Liver (tissue), 9 donors: Measurements from ENCODE around the gene BUB1. TPM values are rescaled to one million over a fixed set of nuclear protein-coding genes. Genes with fewer than 3 reads are reported as not detected.

Experiments
- DNase-seq: peaks from one replicate; pipeline ENCODE4 v3.0.0-alpha.2; 2017; ENCODE audit warnings: low spot score
- H3K27ac ChIP-seq, 2 donors: one replicate each; pipeline ENCODE4 v1.7.0; 2013; ENCODE audit warnings: inconsistent platforms in 2 of 2, low read length in 2 of 2, control low read depth in 1 of 2, low read depth in 1 of 2, mild to moderate bottlenecking in 1 of 2
- H3K27me3 ChIP-seq, 4 donors: one replicate each; pipeline versions ENCODE4 v1.6.1 to v1.7.0; 2013; ENCODE audit warnings: low read length in 3 of 4, inconsistent platforms in 1 of 4, mild to moderate bottlenecking in 1 of 4, moderate library complexity in 1 of 4; ENCODE audit not compliant: control insufficient read depth in 4 of 4, insufficient read depth in 4 of 4
- H3K36me3 ChIP-seq, 4 donors: one replicate each; pipeline versions ENCODE4 v1.6.1 to v1.7.0; 2013; ENCODE audit warnings: low read length in 3 of 4, mild to moderate bottlenecking in 3 of 4, low read depth in 1 of 4, moderate library complexity in 1 of 4; ENCODE audit not compliant: control insufficient read depth in 4 of 4, insufficient read depth in 3 of 4
- H3K4me1 ChIP-seq, 4 donors: one replicate each; pipeline versions ENCODE4 v1.6.1 to v1.7.0; 2013; ENCODE audit warnings: low read length in 3 of 4, mild to moderate bottlenecking in 3 of 4, moderate library complexity in 1 of 4; ENCODE audit not compliant: control insufficient read depth in 4 of 4, insufficient read depth in 4 of 4
- H3K4me3 ChIP-seq, 3 donors: one replicate each; pipeline versions ENCODE4 v1.6.1 to v1.7.0; 2013; ENCODE audit warnings: low read length in 3 of 3, control low read depth in 1 of 3, low read depth in 1 of 3, mild to moderate bottlenecking in 1 of 3
- H3K9ac ChIP-seq, 2 donors: one replicate each; pipeline ENCODE4 v1.7.0; 2013; ENCODE audit warnings: low read length in 2 of 2, mild to moderate bottlenecking in 2 of 2, moderate library complexity in 2 of 2, control low read depth in 1 of 2, low read depth in 1 of 2
- H3K9me3 ChIP-seq, 4 donors: one replicate each; pipeline versions ENCODE4 v1.6.1 to v1.7.0; 2013; ENCODE audit warnings: low read length in 3 of 4; ENCODE audit not compliant: control insufficient read depth in 4 of 4
- ATF3 ChIP-seq: IDR thresholded peaks from 2 replicates; pipeline ENCODE4 v1.6.1; 2016; ENCODE audit warnings: antibody characterized with exemption
- CTCF ChIP-seq: fragments of 150-350 bp; IDR thresholded peaks from 2 replicates; pipeline ENCODE4 v1.5.1; 2017; ENCODE audit warnings: improper control_type of control experiment, low read depth, low read length; ENCODE audit not compliant: missing input control
- EGR1 ChIP-seq, 2 donors: IDR thresholded peaks; 2 replicates each; pipeline ENCODE4 v1.6.1; 2016 to 2018; ENCODE audit warnings: antibody characterized with exemption in 2 of 2, low read depth in 2 of 2
- FOXA1 ChIP-seq: IDR thresholded peaks from 2 replicates; pipeline ENCODE4 v1.6.1; 2016; ENCODE audit warnings: antibody characterized with exemption
- FOXA2 ChIP-seq: IDR thresholded peaks from 2 replicates; pipeline ENCODE4 v1.6.1; 2016; ENCODE audit warnings: antibody characterized with exemption
- GABPA ChIP-seq, 2 donors: IDR thresholded peaks in 1 of 2; conservative IDR thresholded peaks in 1 of 2; 2 replicates each; pipeline ENCODE4 v1.6.1; 2016; ENCODE audit warnings: antibody characterized with exemption in 2 of 2, mild to moderate bottlenecking in 1 of 2, moderate library complexity in 1 of 2
- HNF4A ChIP-seq, 2 donors: conservative IDR thresholded peaks; 2 replicates each; pipeline ENCODE4 v1.6.1; 2016; ENCODE audit warnings: antibody characterized with exemption in 2 of 2, mild to moderate bottlenecking in 2 of 2
- HNF4G ChIP-seq: IDR thresholded peaks from 2 replicates; pipeline ENCODE4 v1.6.1; 2016; ENCODE audit warnings: antibody characterized with exemption
- JUND ChIP-seq, 2 donors: IDR thresholded peaks; 2 replicates each; pipeline ENCODE4 v1.6.1; 2016; ENCODE audit warnings: antibody characterized with exemption in 2 of 2
- MAX ChIP-seq: IDR thresholded peaks from 2 replicates; pipeline ENCODE4 v1.6.1; 2016; ENCODE audit warnings: antibody characterized with exemption
- NR2F2 ChIP-seq: IDR thresholded peaks from 2 replicates; pipeline ENCODE4 v1.6.1; 2016; ENCODE audit warnings: antibody characterized with exemption
- RAD21 ChIP-seq, 2 donors: IDR thresholded peaks; 2 replicates each; pipeline ENCODE4 v1.6.1; 2016; ENCODE audit warnings: antibody characterized with exemption in 2 of 2, mild to moderate bottlenecking in 2 of 2
- REST ChIP-seq: IDR thresholded peaks from 2 replicates; pipeline ENCODE4 v1.6.1; 2016; ENCODE audit warnings: antibody characterized with exemption, mild to moderate bottlenecking
- RXRA ChIP-seq, 2 donors: IDR thresholded peaks; 2 replicates each; pipeline ENCODE4 v1.6.1; 2017 to 2018; ENCODE audit warnings: antibody characterized with exemption in 2 of 2, mild to moderate bottlenecking in 1 of 2
- SP1 ChIP-seq: IDR thresholded peaks from 2 replicates; pipeline ENCODE4 v1.6.1; 2018; ENCODE audit warnings: antibody characterized with exemption, mild to moderate bottlenecking
- TAF1 ChIP-seq: conservative IDR thresholded peaks from 2 replicates; pipeline ENCODE4 v1.6.1; 2016; ENCODE audit warnings: antibody characterized with exemption, mild to moderate bottlenecking
- YY1 ChIP-seq: IDR thresholded peaks from 2 replicates; pipeline ENCODE4 v1.6.1; 2016; ENCODE audit warnings: antibody characterized with exemption, mild to moderate bottlenecking
- ZBTB33 ChIP-seq: IDR thresholded peaks from 2 replicates; pipeline ENCODE4 v1.6.1; 2016; ENCODE audit warnings: antibody characterized with exemption
- WGBS: extraction: QIAGEN DNeasy Blood & Tissue Kit; methylation state at CpG from one replicate; pipeline ENCODE4 v1.1.7; 2013; 5-methylcytosine and 5-hydroxymethylcytosine counted together
- polyA plus RNA-seq, 2 donors: library from polyadenylated mRNA; stranded (reverse) in 1 of 2; unstranded in 1 of 2; fragments of 200-250 nt in 1 of 2; fragments of >200 nt in 1 of 2; fragmentation: Nextera tagmentation in 1 of 2; extraction: Ambion mirVana in 1 of 2; gene quantifications; one replicate each; pipeline versions ENCODE4 v1.2.1 to v1.2.3, GENCODE V29; 2013 to 2015
- total RNA-seq, 2 donors: library from RNA; depleted of rRNA; stranded (reverse); fragments of >200 nt; gene quantifications; one replicate each; pipeline ENCODE4 v1.2.3, GENCODE V29; 2014
- donor health status: healthy.
- donor health status: healthy.
- donor health status: healthy.
- donor health status: healthy.
- donor health status: healthy.

BUB1 gene
- total and polyA plus RNA-seq, 4 donors, result 0.08 to 46.1 (median 1.1) TPM

GRCh38 chr2:110726285-110726684 is 48.4 kb upstream of the BUB1 start:
- peaks cover 0 to under 1% (median 0%) of the 10 kb centered on the region in 4 donors for H3K27me3 ChIP-seq
- WGBS, result 94% methylated on average over 2 of the region's 2 CpGs
- H3K9me3 ChIP-seq, result no peaks in the 10 kb centered on the region
- no peaks in the 10 kb centered on the region for H3K4me1 ChIP-seq
- no peaks in the 10 kb centered on the region for H3K36me3 ChIP-seq
- TF ChIP-seq MAX (no peak), FOXA1 (no peak), GABPA (IDR thresholded peaks at IDR 0.05 in 1 of 2, conservative IDR thresholded peaks at IDR 0.05 in 1 of 2) (no peak), EGR1 (IDR thresholded peaks at IDR 0.05; ENCODE audit: low read depth in 2 of 2) (no peak)
- H3K4me3 ChIP-seq, result no peak overlapping the region
- DNase-seq, result no peak
- H3K27ac ChIP-seq, result no peak overlapping the region
- no peak overlapping the region for H3K9ac ChIP-seq

- H3K4me3 ChIP-seq, result no peak overlapping the region
- H3K27me3 ChIP-seq, result no peaks in the 10 kb centered on the region
- no peaks in the 10 kb centered on the region for H3K4me1 ChIP-seq
- no peaks in the 10 kb centered on the region for H3K36me3 ChIP-seq
- no peak for DNase-seq
- 96% methylated on average over 3 of the region's 3 CpGs for WGBS
- H3K9me3 ChIP-seq, result no peaks in the 10 kb centered on the region
- no peak for TF ChIP-seq ZBTB33
- no peak for TF ChIP-seq HNF4A (conservative IDR thresholded peaks at IDR 0.05)
- TF ChIP-seq RAD21 (IDR thresholded peaks at IDR 0.05), result no peak
- TF ChIP-seq MAX, result no peak
- no peak for TF ChIP-seq GABPA (IDR thresholded peaks at IDR 0.05 in 1 of 2, conservative IDR thresholded peaks at IDR 0.05 in 1 of 2)
- no peak for TF ChIP-seq FOXA1
- TF ChIP-seq RXRA (IDR thresholded peaks at IDR 0.05), result no peak
- TF ChIP-seq EGR1 (IDR thresholded peaks at IDR 0.05; ENCODE audit: low read depth in 2 of 2), result no peak
- TF ChIP-seq REST, result no peak
- no peak for TF ChIP-seq HNF4G
- no peak for TF ChIP-seq YY1
- TF ChIP-seq TAF1, result no peak
- TF ChIP-seq ATF3, result no peak
- no peak for TF ChIP-seq SP1
- no peak for TF ChIP-seq FOXA2
- no peak for TF ChIP-seq NR2F2
- TF ChIP-seq JUND (IDR thresholded peaks at IDR 0.05), result no peak
- TF ChIP-seq CTCF, result no peak
- H3K9ac ChIP-seq, result no peak overlapping the region
- H3K27ac ChIP-seq, result no peak overlapping the region
Measured at GRCh38 chr2:110725859-110726258, 48.0 kb upstream of the BUB1 start.
